ENCODE data around the gene MRPL55.

Gene MRPL55

GRCh38 chr1:228070173-228070572, 38.9 kb downstream of the MRPL55 start:
- no peak for TF ChIP-seq CTCF (IDR thresholded peaks at IDR 0.05; ENCODE audit: low read length, missing control alignments)
- no peak overlapping the region for H3K4me3 ChIP-seq (replicated peaks; ENCODE audit: low read depth, low read length)
- no peak for DNase-seq (ENCODE audit: low read depth)

DNA sequence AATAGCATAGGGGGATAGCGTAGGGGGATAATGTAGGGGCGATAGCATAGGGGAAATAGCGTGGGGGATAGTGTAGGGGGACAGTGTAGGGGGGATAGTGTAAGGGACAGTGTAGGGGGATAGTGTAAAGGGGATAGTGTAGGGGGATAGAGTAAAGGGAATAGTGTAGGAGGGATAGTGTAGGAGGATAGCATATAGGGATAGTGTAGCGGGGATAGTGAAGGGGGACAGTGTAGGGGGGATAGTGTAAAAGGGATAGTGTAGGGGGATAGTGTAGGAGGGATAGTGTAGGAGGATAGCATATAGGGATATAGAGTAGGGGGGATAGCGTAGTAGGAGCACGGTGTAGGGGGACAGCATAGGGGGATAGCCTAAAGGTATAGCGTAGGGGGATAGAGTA, 40.7 kb downstream of the MRPL55 start:
- no peak for DNase-seq (ENCODE audit: low read depth)
- TF ChIP-seq CTCF (IDR thresholded peaks at IDR 0.05; ENCODE audit: low read length, missing control alignments): no peak
- no peak overlapping the region for H3K4me3 ChIP-seq (replicated peaks; ENCODE audit: low read depth, low read length)

DNA sequence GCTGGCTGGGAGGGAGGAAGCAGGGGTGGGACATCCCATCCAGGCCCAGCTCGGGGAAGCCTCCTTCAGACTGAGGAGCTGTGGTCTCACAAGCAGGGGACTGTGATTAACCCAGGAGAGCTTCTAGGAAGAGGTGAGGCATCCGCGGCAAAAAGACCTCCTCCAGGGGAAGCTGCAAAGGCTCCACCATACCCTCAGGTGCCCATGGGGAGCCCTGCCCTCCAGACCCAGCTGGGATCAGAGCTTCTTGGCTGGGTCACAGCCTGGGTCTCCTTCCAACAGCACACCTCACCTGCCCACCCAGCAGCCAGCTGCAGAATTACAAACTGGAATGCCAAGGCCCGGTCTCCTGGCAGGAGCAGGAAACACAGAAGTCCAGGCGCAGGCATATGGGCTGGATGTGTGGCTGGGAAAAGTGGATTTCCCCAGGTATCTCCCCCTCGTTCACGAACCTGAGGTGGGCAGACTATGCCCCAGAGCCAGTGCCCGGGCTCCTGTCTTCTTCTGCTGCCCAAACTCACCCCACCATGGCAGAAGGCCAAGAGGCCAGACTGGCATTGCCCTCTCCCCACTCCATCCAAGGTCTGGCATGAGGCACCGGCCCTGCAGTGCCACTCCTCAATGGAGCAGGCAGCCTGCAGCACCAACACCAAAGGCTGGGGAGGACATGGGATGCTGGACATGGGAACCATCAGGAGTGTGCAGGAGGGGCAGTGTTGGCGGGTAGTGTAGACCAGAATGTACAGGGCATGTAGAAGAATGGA, 42.0 kb downstream of the MRPL55 start:
- DNase-seq (ENCODE audit: low read depth): no peak
- no peak for TF ChIP-seq CTCF (IDR thresholded peaks at IDR 0.05; ENCODE audit: low read length, missing control alignments)
- no peak overlapping the region for H3K4me3 ChIP-seq (replicated peaks; ENCODE audit: low read depth, low read length)

DNA sequence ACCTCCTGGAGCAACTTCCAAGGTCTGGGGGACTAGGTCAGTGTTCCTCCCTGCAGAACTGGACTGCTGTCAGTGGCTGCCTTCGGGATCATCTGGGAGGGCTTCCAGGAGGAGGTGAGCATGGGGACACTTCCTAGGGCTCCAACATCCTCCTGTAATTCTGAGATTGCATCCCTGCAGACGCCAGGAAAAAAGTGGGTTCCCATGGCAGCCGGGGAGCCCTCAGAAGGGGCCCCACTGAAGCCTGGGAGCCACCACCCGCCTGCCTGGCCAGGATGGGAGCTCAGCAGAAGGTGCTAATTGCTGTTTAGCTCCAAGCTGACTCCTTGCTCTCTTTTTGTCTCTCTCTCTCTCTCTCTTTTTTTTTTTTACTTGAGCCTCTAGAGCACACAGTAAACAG, 42.7 kb downstream of the MRPL55 start:
- TF ChIP-seq CTCF (IDR thresholded peaks at IDR 0.05; ENCODE audit: low read length, missing control alignments): no peak
- no peak overlapping the region for H3K4me3 ChIP-seq (replicated peaks; ENCODE audit: low read depth, low read length)
- no peak for DNase-seq (ENCODE audit: low read depth)

DNA sequence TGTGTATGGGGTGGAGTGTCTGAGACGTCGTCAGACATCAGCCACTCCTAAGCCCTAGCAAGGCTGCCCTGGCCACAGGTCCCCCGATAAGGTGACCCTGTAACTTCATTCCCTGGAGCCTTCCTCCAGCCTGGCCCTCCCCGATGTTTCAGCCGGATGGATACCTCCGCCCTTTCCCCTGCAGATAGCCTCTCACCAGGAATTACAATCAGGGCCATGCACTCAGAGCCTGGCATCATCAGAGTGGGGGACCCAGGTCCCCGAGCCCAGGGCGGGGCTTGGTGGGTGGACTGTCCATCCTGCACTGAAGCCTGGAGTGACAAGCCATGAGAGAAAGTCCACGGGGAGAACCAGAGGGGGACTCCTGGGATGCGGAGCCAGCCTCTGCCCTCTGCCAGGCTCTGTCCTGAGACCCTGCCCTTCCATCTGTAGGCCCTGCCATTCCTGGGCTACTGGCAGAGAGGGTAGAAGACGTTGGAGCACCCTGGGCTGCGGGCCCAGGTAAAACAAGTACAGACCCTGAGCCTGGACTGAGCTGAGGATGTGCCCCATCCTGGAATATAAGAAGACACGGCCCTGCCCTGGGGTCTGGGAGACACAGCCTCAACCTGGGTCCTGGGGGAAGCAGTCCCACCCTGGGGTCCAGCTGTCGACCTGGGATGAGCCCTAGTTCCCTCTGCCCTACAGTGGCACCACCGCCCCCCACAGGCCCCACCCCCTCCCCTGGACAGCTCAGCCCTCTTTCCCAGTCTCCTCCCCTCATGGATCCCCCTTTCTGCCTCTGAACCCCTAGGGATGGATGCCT, 43.4 kb downstream of the MRPL55 start:
- no peak overlapping the region for H3K4me3 ChIP-seq (replicated peaks; ENCODE audit: low read depth, low read length)
- no peak for DNase-seq (ENCODE audit: low read depth)
- no peak for TF ChIP-seq CTCF (IDR thresholded peaks at IDR 0.05; ENCODE audit: low read length, missing control alignments)

- no peak for DNase-seq (ENCODE audit: low read depth)
- H3K4me3 ChIP-seq (replicated peaks; ENCODE audit: low read depth, low read length): no peak overlapping the region
- no peak for TF ChIP-seq CTCF (IDR thresholded peaks at IDR 0.05; ENCODE audit: low read length, missing control alignments)
Observed at GRCh38 chr1:228064741-228065542, 44.2 kb downstream of the MRPL55 start.

Data from fibroblast of pulmonary artery (primary cell).